Upper lobe of right lung (tissue), 1 donor: ENCODE data around the gene HMX2. TPM values are rescaled to one million over a fixed set of nuclear protein-coding genes. Genes with fewer than 3 reads are reported as not detected.

Source experiments
- ATAC-seq: fragments of 200-7000 bp; cut with Tn5 transposase; one replicate; pipeline ENCODE4 v1.9.1; 2020; ENCODE audit warnings: mild to moderate bottlenecking, moderate library complexity
- DNase-seq: peaks from one replicate; pipeline ENCODE4 v3.0.0-alpha.2; 2020
- H3K27ac ChIP-seq: fragments of 200-600 bp; one replicate; pipeline ENCODE4 v1.8.0; 2022
- H3K27me3 ChIP-seq: fragments of 200-600 bp; one replicate; pipeline ENCODE4 v1.8.0; 2022; ENCODE audit warnings: mild to moderate bottlenecking
- H3K36me3 ChIP-seq: fragments of 200-600 bp; one replicate; pipeline ENCODE4 v1.8.0; 2022
- H3K4me1 ChIP-seq: fragments of 200-600 bp; one replicate; pipeline ENCODE4 v1.8.0; 2022
- H3K4me3 ChIP-seq: fragments of 200-600 bp; one replicate; pipeline ENCODE4 v1.8.0; 2022; ENCODE audit warnings: mild to moderate bottlenecking
- H3K9me3 ChIP-seq: fragments of 200-600 bp; one replicate; pipeline ENCODE4 v1.8.0; 2022
- intact Hi-C: fragments of 100-400 bp; cut with DNase I; formaldehyde crosslinking; loops from one replicate; pipeline ENCODE4 v1.11.0; 2022
- total RNA-seq: library from RNA; stranded (reverse); fragmentation: NEBNext Ultra II Directional; extraction: Animal tissue kit (Norgen Biotek cat#: 25700); gene quantifications from one replicate; pipeline ENCODE4 v1.2.1, GENCODE V29; 2021
- TF ChIP-seq, protein P1 (sequence below): fragments of 200-600 bp; IDR thresholded peaks from one replicate; pipeline ENCODE4 v1.8.0; 2022; ENCODE audit warnings: antibody characterized with exemption
- donor health status: DM: no; HTN: yes; CAD: no; lungs with severe emphysema.

The HMX2 gene
- total RNA-seq, 1 donor from 2014 or later, result not detected

DNA sequence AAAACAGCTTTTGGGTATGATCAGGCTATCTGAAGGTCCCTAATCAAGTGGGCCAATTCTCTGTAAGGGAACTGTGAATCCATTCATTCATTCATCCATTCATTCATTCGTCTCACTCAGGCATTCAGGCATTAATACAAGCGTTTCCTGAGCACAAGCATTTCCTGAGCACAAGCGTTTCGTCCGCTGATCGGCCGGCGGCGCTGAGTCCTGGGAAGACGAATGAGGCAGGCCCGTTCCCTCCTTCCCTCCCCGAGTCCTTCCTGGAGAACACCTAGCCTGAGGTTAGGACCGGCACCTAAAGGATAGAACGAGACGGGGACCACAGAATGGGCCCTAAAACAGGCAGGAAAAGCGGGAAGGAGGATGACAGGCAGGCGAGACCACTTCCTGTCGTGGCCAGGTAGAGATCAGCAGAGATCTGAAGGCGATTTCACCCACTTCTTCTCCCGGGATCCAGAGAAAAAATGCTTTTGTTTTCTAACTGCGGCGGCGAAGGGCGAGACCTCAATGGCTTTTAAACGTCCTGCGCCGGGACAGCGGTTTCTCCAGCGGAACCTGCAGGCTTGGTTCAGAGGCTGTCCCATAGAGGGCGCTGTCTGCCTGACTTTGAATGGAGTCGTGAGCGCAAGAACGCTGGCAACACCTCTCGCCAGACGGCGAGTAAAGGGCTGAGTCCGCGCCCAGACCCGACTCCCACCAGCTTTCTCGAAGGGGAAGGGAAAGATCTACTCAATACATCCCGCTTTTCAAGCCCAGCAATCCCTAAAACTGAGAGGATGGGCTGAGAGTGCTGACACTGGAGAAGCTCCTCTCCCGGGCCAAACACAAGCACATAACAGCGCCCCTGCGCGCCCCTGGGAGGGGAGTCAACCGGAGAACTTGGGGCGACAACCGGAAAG is 15.1 kb upstream of the HMX2 start:
- ATAC-seq (peak; percentile 89), DNase-seq (peak; percentile 88)
- intact Hi-C loops, result no loop called here
- Histone ChIP-seq H3K4me3 (peak overlapping the region; percentile 18), H3K4me1 (peaks cover 42% of the 10 kb centered on the region), H3K36me3 (no peaks in the 10 kb centered on the region), H3K27ac (no peak overlapping the region), H3K27me3 (peaks cover 94% of the 10 kb centered on the region), H3K9me3 (no peaks in the 10 kb centered on the region)
- TF ChIP-seq, protein P1, sequence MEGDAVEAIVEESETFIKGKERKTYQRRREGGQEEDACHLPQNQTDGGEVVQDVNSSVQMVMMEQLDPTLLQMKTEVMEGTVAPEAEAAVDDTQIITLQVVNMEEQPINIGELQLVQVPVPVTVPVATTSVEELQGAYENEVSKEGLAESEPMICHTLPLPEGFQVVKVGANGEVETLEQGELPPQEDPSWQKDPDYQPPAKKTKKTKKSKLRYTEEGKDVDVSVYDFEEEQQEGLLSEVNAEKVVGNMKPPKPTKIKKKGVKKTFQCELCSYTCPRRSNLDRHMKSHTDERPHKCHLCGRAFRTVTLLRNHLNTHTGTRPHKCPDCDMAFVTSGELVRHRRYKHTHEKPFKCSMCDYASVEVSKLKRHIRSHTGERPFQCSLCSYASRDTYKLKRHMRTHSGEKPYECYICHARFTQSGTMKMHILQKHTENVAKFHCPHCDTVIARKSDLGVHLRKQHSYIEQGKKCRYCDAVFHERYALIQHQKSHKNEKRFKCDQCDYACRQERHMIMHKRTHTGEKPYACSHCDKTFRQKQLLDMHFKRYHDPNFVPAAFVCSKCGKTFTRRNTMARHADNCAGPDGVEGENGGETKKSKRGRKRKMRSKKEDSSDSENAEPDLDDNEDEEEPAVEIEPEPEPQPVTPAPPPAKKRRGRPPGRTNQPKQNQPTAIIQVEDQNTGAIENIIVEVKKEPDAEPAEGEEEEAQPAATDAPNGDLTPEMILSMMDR, result peak; percentile 92

DNA sequence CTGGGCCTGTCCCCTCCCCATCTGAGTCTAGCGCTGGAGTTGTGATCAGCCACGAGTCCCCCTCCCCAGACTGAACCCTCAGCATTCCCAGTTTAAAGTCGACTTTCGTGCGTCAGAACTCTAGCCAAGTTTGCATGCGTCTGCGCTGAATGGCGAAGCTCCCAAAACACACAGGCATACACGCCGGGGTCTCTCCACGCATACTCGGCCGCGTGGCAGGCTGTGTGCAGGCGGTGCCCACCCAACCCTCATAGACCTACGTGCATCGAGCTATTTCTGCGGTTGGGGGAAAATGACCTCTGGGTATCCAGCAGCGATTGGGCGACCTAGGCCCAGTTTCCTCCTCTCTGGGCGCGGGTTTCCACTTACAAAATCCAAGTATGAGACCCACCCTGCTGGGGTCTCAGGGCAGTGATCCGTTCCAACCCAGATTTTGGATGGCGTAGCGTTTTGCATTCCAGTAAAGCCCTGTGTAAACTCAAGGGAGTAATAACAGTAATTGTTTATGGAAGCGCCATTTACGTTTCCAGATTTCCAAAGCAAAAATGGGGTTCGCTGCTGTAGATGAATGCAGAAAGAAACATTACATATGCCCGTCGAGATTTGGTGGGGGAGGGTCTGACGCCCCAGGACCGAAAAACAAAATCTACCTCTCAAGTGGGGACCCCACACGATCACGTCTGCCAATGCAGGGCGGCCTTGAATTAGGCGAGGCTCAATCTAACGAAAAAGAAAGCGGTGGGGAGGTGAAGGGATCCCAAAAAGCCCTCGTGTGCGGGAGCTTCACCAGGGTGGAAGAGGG is 14.2 kb upstream of the HMX2 start:
- TF ChIP-seq, protein P1, result no peak
- peaks cover 43% of the 10 kb centered on the region for H3K4me1 ChIP-seq
- no peak overlapping the region for H3K4me3 ChIP-seq
- H3K9me3 ChIP-seq, result no peaks in the 10 kb centered on the region
- no peaks in the 10 kb centered on the region for H3K36me3 ChIP-seq
- no peak for DNase-seq
- intact Hi-C loops, result no loop called here
- peaks cover 95% of the 10 kb centered on the region for H3K27me3 ChIP-seq
- ATAC-seq, result no peak
- H3K27ac ChIP-seq, result no peak overlapping the region

GRCh38 chr10:123134343-123134914 is 13.5 kb upstream of the HMX2 start:
- TF ChIP-seq, protein P1, result no peak
- H3K27me3 ChIP-seq, result peaks cover 99% of the 10 kb centered on the region
- no peak overlapping the region for H3K4me3 ChIP-seq
- no peaks in the 10 kb centered on the region for H3K36me3 ChIP-seq
- DNase-seq, result no peak
- no peak for ATAC-seq
- H3K4me1 ChIP-seq, result peaks cover 44% of the 10 kb centered on the region
- intact Hi-C loops, result no loop called here
- H3K9me3 ChIP-seq, result no peaks in the 10 kb centered on the region
- no peak overlapping the region for H3K27ac ChIP-seq

DNA sequence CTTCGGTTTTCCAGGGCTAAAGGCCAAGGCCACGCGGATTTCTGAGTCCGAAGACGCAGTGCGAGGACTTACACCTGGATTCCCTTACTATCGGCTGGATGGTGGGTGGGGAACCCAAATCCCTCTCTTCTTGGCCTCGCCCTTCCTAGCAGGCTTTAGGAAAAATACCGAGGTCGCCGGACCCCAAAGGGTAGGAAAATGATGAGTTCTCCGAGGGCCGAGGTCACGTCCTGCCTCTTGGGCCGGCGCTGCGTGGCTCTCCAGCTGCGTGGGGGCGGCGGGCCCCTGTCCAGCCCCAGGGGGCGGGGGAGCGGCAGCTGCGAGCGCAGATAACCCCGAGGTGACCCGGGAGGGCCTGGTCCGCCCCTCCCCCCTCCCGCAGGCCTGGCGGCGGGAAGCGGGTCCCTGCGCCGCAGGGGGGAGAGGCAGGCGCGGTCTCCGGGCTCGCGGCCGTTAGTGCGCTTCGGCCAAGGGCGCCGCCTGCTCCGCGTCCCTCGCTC is 13.0 kb upstream of the HMX2 start:
- DNase-seq (no peak), ATAC-seq (no peak)
- intact Hi-C loops, result no loop called here
- TF ChIP-seq, protein P1, result no peak
- peaks cover 100% of the 10 kb centered on the region for H3K27me3 ChIP-seq
- no peaks in the 10 kb centered on the region for H3K36me3 ChIP-seq
- no peaks in the 10 kb centered on the region for H3K9me3 ChIP-seq
- peak overlapping the region; percentile 39 for H3K4me3 ChIP-seq
- peaks cover 49% of the 10 kb centered on the region for H3K4me1 ChIP-seq
- no peak overlapping the region for H3K27ac ChIP-seq

- intact Hi-C loops, result no loop called here
- ATAC-seq, result no peak
- Histone ChIP-seq H3K27ac (no peak within 1 kb of the TSS), H3K36me3 (no peaks in the 10 kb centered on the region), H3K4me1 (peaks cover 53% of the 10 kb centered on the region), H3K9me3 (no peaks in the 10 kb centered on the region), H3K4me3 (peak within 1 kb of the TSS; percentile 39), H3K27me3 (peaks cover 100% of the 10 kb centered on the region)
- TF ChIP-seq, protein P1, result no peak
- no peak for DNase-seq
Measured at GRCh38 chr10:123135415-123136141, 12.4 kb upstream of the HMX2 start, which contains the start of gene HMX3. HMX3 (plus strand) TSS chr10:123135970; CDS start chr10:123136051, 81 bp downstream.
